Tibial nerve (tissue), 4 donors: ENCODE results near the gene SMAD6. TPM values are rescaled to one million over a fixed set of nuclear protein-coding genes. Genes with fewer than 3 reads are reported as not detected.

Source experiments
- DNase-seq, 2 donors: peaks; one replicate each; pipeline ENCODE4 v3.0.0-alpha.2; 2019; ENCODE audit warnings: low spot score in 2 of 2
- H3K27ac ChIP-seq, 4 donors: fragments of 200-600 bp; sonication (generic) in 3 of 4; one replicate each; pipeline ENCODE4 v1.5.1; 2017 to 2019; ENCODE audit warnings: mild to moderate bottlenecking in 1 of 4
- H3K27me3 ChIP-seq, 2 donors: fragments of 200-600 bp; sonication (generic) in 1 of 2; one replicate each; pipeline versions ENCODE4 v1.5.1 to v1.6.0; 2017 to 2019
- H3K36me3 ChIP-seq, 3 donors: fragments of 200-600 bp; sonication (generic); one replicate each; pipeline ENCODE4 v1.5.1; 2018 to 2019
- H3K4me1 ChIP-seq, 4 donors: fragments of 200-600 bp; sonication (generic) in 3 of 4; one replicate each; pipeline ENCODE4 v1.5.1; 2017 to 2019
- H3K4me3 ChIP-seq, 4 donors: fragments of 200-600 bp; sonication (generic) in 3 of 4; one replicate each; pipeline ENCODE4 v1.5.1; 2017 to 2019; ENCODE audit warnings: mild to moderate bottlenecking in 1 of 4, moderate library complexity in 1 of 4
- H3K9me3 ChIP-seq, 4 donors: fragments of 200-600 bp; sonication (generic) in 3 of 4; one replicate each; pipeline ENCODE4 v1.5.1; 2017 to 2019
- EP300 ChIP-seq, 2 donors: sonication (generic); formaldehyde crosslinking; IDR thresholded peaks; one replicate each; pipeline ENCODE4 v1.6.1; 2017; ENCODE audit warnings: antibody characterized with exemption in 2 of 2, mild to moderate bottlenecking in 1 of 2
- POLR2A ChIP-seq, 2 donors: fragments of 450-650 bp; IDR thresholded peaks; one replicate each; pipeline ENCODE4 v1.6.1; 2017; ENCODE audit warnings: antibody characterized with exemption in 2 of 2, mild to moderate bottlenecking in 2 of 2, moderate library complexity in 2 of 2
- WGBS, 2 donors: methylation state at CpG; one replicate each; pipeline ENCODE4 v1.1.5; 2018; 5-methylcytosine and 5-hydroxymethylcytosine counted together
- total RNA-seq, 4 donors: library from RNA; depleted of rRNA; stranded (reverse); fragments of >200 nt; gene quantifications; one replicate each; pipeline ENCODE4 v1.1.0, GENCODE V29; 2016
- TF ChIP-seq, protein P1 (sequence below), 5 experiments: fragments of 200-600 bp in 3 of 5; fragments of 450-650 bp in 2 of 5; sonication (generic) in 3 of 5; IDR thresholded peaks; one replicate each; pipeline ENCODE4 v1.5.1; 2016 to 2019; ENCODE audit warnings: antibody characterized with exemption in 5 of 5, mild to moderate bottlenecking in 3 of 5, moderate library complexity in 2 of 5

The SMAD6 gene
- total RNA-seq, 4 donors from 2014 or later: 41.9 to 57.2 (median 48.6) TPM

DNA sequence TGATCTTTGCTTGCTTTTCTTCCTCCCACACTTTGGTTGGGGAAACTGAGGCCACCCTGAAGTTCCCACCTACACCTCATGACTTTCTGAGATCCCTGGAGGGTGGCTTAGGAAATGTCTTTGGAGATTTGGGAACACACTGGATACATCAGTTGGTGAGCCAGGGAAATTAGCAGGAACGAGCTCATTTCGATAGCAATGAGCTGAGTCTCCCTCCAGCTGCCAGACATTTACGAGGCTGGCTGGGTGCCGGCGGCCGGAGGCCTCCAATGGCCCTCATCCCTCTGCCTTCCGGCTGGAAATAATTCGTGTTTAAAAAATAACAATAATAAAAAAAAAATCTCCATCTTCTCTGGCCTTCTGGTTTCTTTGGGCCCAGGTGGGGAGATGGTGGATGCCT lies 38.8 kb downstream of the SMAD6 start:
- H3K4me3 ChIP-seq: no peak overlapping the region
- peak overlapping the region in 2 of 4 donors; percentile 66 to 80 for H3K27ac ChIP-seq
- TF ChIP-seq, protein P1, sequence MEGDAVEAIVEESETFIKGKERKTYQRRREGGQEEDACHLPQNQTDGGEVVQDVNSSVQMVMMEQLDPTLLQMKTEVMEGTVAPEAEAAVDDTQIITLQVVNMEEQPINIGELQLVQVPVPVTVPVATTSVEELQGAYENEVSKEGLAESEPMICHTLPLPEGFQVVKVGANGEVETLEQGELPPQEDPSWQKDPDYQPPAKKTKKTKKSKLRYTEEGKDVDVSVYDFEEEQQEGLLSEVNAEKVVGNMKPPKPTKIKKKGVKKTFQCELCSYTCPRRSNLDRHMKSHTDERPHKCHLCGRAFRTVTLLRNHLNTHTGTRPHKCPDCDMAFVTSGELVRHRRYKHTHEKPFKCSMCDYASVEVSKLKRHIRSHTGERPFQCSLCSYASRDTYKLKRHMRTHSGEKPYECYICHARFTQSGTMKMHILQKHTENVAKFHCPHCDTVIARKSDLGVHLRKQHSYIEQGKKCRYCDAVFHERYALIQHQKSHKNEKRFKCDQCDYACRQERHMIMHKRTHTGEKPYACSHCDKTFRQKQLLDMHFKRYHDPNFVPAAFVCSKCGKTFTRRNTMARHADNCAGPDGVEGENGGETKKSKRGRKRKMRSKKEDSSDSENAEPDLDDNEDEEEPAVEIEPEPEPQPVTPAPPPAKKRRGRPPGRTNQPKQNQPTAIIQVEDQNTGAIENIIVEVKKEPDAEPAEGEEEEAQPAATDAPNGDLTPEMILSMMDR (IDR thresholded peaks at IDR 0.05): no peak
- peak in 1 of 2 donors; percentile 33 for TF ChIP-seq EP300 (IDR thresholded peaks at IDR 0.05)
- H3K27me3 ChIP-seq: no peaks in the 10 kb centered on the region
- no peaks in the 10 kb centered on the region for H3K36me3 ChIP-seq
- H3K9me3 ChIP-seq: no peaks in the 10 kb centered on the region
- H3K4me1 ChIP-seq: peaks cover 0 to 63% (median 24%) of the 10 kb centered on the region in 4 donors
- 43 to 60% methylated on average over 8 of the region's 8 CpGs for WGBS, 2 donors
- DNase-seq: peak; percentile 64 to 70

DNA sequence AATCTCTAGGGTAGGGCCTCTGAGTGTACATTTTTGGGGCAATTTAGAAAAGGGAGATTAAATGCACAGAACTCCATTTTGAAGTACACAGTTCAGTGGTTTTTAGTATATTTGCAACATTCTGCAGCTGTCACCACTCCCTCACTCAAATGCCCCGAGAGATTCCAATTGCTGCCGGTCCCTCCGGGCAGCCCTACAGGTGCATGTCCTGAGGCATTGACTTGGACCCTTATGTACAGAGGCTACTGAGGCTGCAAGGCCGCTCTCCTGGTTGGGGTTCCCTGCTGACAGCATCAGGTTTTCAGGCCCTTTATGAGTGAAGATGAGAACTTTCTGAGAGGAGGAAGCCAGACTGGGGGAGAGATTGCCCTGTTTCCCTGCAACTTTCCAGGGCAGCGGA lies 39.6 kb downstream of the SMAD6 start:
- DNase-seq: no peak
- TF ChIP-seq, protein P1 (IDR thresholded peaks at IDR 0.05): no peak
- TF ChIP-seq POLR2A (IDR thresholded peaks at IDR 0.05) (no peak), EP300 (IDR thresholded peaks at IDR 0.05) (no peak)
- no peaks in the 10 kb centered on the region for H3K9me3 ChIP-seq
- 87 to 99% methylated on average over 5 of the region's 5 CpGs for WGBS, 2 donors
- no peak overlapping the region for H3K4me3 ChIP-seq
- no peaks in the 10 kb centered on the region for H3K27me3 ChIP-seq
- peaks cover 0 to 63% (median 26%) of the 10 kb centered on the region in 4 donors for H3K4me1 ChIP-seq
- H3K27ac ChIP-seq: peak overlapping the region in 1 of 4 donors; percentile 51
- H3K36me3 ChIP-seq: no peaks in the 10 kb centered on the region

DNA sequence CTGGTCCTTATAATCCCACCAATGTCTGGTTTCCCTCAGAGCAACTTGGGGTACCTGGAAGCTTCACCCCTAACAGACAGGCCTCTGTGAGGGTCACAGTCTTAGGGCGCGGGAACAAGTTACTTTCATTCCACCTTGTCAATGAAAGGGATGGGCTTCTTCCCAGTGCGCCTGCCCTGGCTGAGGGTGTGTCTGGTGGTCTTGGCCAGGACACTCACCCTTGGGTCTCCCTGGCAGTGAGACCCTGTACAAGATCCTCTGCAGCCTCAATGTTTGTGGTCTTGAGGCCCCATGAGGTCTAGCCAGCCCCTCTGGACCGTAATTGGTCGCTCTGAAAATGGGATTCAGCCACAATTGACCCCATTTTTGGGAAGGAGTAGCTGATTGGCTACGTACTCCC lies 40.2 kb downstream of the SMAD6 start:
- H3K4me3 ChIP-seq: no peak overlapping the region
- DNase-seq: no peak
- H3K36me3 ChIP-seq: no peaks in the 10 kb centered on the region
- WGBS, 2 donors: 83 to 96% methylated on average over 6 of the region's 6 CpGs
- no peaks in the 10 kb centered on the region for H3K27me3 ChIP-seq
- H3K4me1 ChIP-seq: peaks cover 0 to 63% (median 24%) of the 10 kb centered on the region in 4 donors
- TF ChIP-seq EP300 (IDR thresholded peaks at IDR 0.05) (no peak), POLR2A (IDR thresholded peaks at IDR 0.05) (no peak)
- TF ChIP-seq, protein P1 (IDR thresholded peaks at IDR 0.05): no peak
- no peaks in the 10 kb centered on the region for H3K9me3 ChIP-seq
- H3K27ac ChIP-seq: peak overlapping the region in 2 of 4 donors; percentile 24 to 51

DNA sequence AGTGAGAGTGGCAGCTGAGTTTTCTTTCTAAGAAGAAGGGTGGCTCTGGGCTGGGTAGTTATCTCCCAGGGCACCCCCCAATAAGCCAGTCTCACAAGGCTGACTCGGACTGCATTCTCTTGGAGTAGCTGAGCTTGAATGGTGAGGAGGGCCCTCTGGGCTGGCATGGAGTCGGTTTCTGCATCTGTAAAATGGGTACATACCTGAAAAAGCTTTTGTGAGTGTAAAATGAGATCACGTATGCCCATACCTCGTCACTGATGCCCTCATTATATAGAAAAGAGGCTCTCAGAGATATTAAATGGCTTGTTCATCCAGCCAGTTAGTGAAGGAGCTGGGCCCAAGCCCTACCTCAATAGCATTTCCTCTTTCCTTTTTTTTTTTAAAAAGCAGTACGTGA lies 41.2 kb downstream of the SMAD6 start:
- H3K9me3 ChIP-seq: no peaks in the 10 kb centered on the region
- no peak for DNase-seq
- peak overlapping the region in 1 of 4 donors; percentile 38 for H3K27ac ChIP-seq
- no peak for TF ChIP-seq EP300 (IDR thresholded peaks at IDR 0.05)
- TF ChIP-seq, protein P1 (IDR thresholded peaks at IDR 0.05): no peak
- no peak for TF ChIP-seq POLR2A (IDR thresholded peaks at IDR 0.05)
- no peaks in the 10 kb centered on the region for H3K27me3 ChIP-seq
- no peaks in the 10 kb centered on the region for H3K36me3 ChIP-seq
- peaks cover 1 to 71% (median 31%) of the 10 kb centered on the region in 4 donors for H3K4me1 ChIP-seq
- WGBS, 2 donors: 89 to 90% methylated on average over 5 of the region's 5 CpGs
- no peak overlapping the region for H3K4me3 ChIP-seq

DNA sequence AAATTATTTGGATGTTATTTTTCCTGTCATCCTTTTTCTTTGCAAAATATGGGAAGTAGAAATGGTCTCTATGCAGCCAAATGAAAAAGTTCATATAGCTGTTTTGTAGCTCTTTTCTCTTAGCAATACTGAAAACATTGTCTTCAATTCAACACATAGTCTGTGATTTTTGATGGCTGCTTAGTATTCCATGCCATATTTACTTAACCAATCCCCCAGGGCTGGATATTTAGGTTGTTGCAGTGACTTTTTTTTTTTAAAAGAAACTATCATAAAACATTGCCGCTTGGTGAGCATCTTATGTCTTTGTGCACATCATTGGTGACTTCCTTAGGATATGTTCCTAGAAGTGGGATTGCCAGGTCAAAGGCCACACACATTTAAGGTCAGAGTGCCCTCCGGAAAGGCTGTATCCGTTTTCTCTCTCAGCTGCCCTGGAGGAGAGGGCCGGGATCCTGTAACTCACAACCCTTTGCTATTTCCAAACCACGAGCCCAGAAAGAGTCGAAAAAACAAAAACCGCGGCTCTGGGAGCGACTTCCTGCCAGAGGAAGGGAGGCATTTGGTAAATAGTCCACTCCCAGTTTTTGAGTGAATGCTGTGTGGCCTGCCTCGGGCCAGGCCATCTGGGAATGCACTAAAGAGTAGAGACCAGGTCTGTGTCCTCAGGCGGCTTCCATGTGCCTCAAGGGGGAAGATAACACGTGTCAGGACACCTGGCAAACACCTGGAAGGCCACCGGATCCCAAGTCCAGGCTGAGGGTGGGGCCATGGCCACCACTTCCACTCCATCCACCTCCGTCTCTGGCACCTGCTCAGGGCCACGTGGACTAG lies 41.9 kb downstream of the SMAD6 start:
- 50 to 55% methylated on average over 15 of the region's 15 CpGs for WGBS, 2 donors
- TF ChIP-seq, protein P1 (IDR thresholded peaks at IDR 0.05): no peak
- TF ChIP-seq POLR2A (IDR thresholded peaks at IDR 0.05) (no peak), EP300 (IDR thresholded peaks at IDR 0.05) (no peak)
- Histone ChIP-seq H3K36me3 (no peaks in the 10 kb centered on the region), H3K27me3 (no peaks in the 10 kb centered on the region), H3K27ac (peak overlapping the region; percentile 46 to 90 (median 62)), H3K4me3 (no peak overlapping the region), H3K4me1 (peaks cover 4 to 79% (median 33%) of the 10 kb centered on the region in 4 donors), H3K9me3 (no peaks in the 10 kb centered on the region)
- DNase-seq: peak in 1 of 2 donors; percentile 42
